ENCODE data around the gene MAD1L1.

Gene MAD1L1

GRCh38 chr7:1781369-1781768, 451.4 kb downstream of the MAD1L1 start:
- no peak for DNase-seq (ENCODE audit: extremely low read depth in 1 of 2, low read depth in 1 of 2)

- no peak for DNase-seq (ENCODE audit: extremely low read depth in 1 of 2, low read depth in 1 of 2)
These were observed 453.3 kb downstream of the MAD1L1 start for GRCh38 chr7:1779445-1779844.

GRCh38 chr7:1777122-1777521, 455.6 kb downstream of the MAD1L1 start:
- DNase-seq (ENCODE audit: extremely low read depth in 1 of 2, low read depth in 1 of 2): no peak

GRCh38 chr7:1775389-1775788, 457.4 kb downstream of the MAD1L1 start:
- no peak for DNase-seq (ENCODE audit: extremely low read depth in 1 of 2, low read depth in 1 of 2)

DNA sequence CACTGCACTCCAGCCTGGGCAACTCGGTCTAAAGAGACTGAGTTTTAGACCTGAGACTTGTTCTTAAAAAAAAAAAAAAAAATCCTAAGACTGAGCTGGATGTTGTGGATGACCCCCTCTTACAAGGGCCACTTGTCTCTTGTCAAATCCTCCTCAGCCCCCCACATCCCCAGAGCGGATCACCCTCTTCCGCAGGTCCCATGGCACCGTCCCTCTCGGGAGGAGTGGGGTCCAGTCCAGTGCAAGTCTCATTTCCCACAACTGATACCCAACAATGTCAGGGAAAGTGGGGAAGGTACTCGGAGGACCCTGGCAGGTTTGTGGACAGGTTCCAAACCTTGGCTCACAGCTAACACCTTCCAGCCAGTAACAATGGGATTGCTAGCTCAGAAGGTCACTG, 462.4 kb downstream of the MAD1L1 start:
- no peak for DNase-seq (ENCODE audit: extremely low read depth in 1 of 2, low read depth in 1 of 2)

DNA sequence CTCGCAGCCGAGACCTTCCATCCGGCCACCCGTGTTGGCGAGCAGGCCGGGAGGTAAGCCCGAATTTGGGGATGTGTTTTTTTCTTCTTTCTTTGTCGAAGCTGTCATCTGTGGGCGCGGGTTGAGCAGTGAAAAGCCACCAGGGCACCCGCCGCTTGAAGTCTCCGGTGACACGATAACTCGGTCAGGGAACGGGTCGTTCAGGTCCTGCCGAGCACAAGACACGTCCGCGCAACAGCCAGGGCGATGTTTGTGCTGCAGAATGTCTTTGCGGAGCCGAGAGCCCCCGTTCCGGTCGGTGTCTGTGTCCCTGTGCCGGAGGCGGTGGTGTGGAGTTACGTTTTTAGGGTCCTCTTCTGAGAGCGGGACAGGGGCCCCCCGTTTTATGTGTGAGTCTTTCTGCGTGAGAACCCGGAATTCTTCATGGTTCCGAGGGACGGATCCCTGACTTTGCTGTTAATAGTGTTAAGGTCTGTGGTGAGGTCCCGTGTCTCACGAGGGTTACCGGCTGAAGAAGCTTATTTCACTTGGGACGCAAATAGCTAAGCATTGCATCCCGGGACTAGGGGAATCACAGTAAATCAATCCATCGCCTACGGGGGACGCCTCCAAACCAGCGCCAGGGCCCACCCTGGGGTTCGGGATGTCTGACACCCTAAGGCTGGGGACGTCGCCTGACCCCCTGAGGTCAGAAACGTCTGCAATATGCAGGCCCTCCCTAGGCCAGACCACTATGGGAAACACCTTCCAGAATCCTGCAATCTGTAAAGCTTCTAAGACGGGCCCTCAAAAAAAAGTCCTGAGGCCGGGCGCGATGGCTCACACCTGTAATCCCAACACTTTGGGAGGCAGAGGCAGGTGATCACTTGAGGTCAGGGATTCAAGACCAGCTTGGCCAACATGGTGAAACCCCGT, 463.2 kb downstream of the MAD1L1 start:
- DNase-seq (ENCODE audit: extremely low read depth in 1 of 2, low read depth in 1 of 2): no peak

DNA sequence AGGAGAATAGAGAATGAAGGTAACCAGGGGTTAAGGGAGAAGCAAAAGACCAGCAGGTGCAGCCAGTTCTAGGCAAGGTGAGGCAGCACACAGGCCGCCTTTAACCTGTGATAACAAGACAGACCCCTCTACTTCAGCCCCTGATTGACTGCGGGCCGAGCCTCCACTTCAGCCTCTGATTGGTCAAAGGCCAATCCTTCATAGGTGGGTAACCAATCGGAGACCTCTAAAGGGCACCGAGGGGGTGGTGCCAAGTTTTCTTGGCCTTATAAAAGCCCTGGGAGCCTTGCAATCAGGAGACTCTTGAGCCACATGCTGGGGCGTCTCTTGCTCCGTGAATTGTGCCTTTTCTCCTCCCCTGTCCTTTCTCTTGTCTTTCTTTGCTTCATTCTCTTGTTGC, 463.9 kb downstream of the MAD1L1 start:
- DNase-seq (ENCODE audit: extremely low read depth in 1 of 2, low read depth in 1 of 2): no peak

GRCh38 chr7:1767524-1767923, 465.2 kb downstream of the MAD1L1 start:
- DNase-seq (ENCODE audit: extremely low read depth in 1 of 2, low read depth in 1 of 2): no peak

Measured in stimulated activated CD8-positive, alpha-beta memory T cell treated with anti-CD3 and anti-CD28 coated beads, Interleukin-7, amount 100 ng/mL, for 48 hours (primary cell).